ENCODE results near the gene WDR45.

WDR45 gene

GRCh38 chrX:49075347-49075746 is 4.3 kb downstream of the WDR45 start:
- DNase-seq (ENCODE audit: low read depth in 1 of 2, low spot score in 1 of 2) = no peak

GRCh38 chrX:49073601-49074575 is 5.8 kb downstream of the WDR45 start, which contains the start of gene PRAF2:
Gene PRAF2, minus strand, starts transcription at chrX:49074002. Its CDS starts 15 bp downstream, at chrX:49073987.
- DNase-seq (ENCODE audit: low read depth in 1 of 2, low spot score in 1 of 2) = peak; percentile 75 to 79

- no peak for DNase-seq (ENCODE audit: low read depth in 1 of 2, low spot score in 1 of 2)
Measured at GRCh38 chrX:49072712-49073095, 7.0 kb downstream of the WDR45 start.

- no peak for DNase-seq (ENCODE audit: low read depth in 1 of 2, low spot score in 1 of 2)
Measured at GRCh38 chrX:49071877-49072711, 7.6 kb downstream of the WDR45 start.

GRCh38 chrX:49070988-49071387 is 8.7 kb downstream of the WDR45 start:
- no peak for DNase-seq (ENCODE audit: low read depth in 1 of 2, low spot score in 1 of 2)

- DNase-seq (ENCODE audit: low read depth in 1 of 2, low spot score in 1 of 2) = no peak
Measured at GRCh38 chrX:49069038-49069437, 10.6 kb downstream of the WDR45 start.

- no peak for DNase-seq (ENCODE audit: low read depth in 1 of 2, low spot score in 1 of 2)
Measured at GRCh38 chrX:49067285-49068120, 12.2 kb downstream of the WDR45 start.

- no peak for DNase-seq (ENCODE audit: low read depth in 1 of 2, low spot score in 1 of 2)
Measured at GRCh38 chrX:49066690-49067089, 13.0 kb downstream of the WDR45 start.

- no peak for DNase-seq (ENCODE audit: low read depth in 1 of 2, low spot score in 1 of 2)
Measured at GRCh38 chrX:49066278-49066677, 13.4 kb downstream of the WDR45 start.

GRCh38 chrX:49064735-49065134 is 15.0 kb downstream of the WDR45 start:
- no peak for DNase-seq (ENCODE audit: low read depth in 1 of 2, low spot score in 1 of 2)

GRCh38 chrX:49064303-49064702 is 15.4 kb downstream of the WDR45 start:
- DNase-seq (ENCODE audit: low read depth in 1 of 2, low spot score in 1 of 2) = no peak

GRCh38 chrX:49063715-49064114 is 16.0 kb downstream of the WDR45 start:
- DNase-seq (ENCODE audit: low read depth in 1 of 2, low spot score in 1 of 2) = no peak

GRCh38 chrX:49061916-49062315 is 17.8 kb downstream of the WDR45 start:
- no peak for DNase-seq (ENCODE audit: low read depth in 1 of 2, low spot score in 1 of 2)

GRCh38 chrX:49061490-49061889 is 18.2 kb downstream of the WDR45 start:
- DNase-seq (ENCODE audit: low read depth in 1 of 2, low spot score in 1 of 2) = no peak

- no peak for DNase-seq (ENCODE audit: low read depth in 1 of 2, low spot score in 1 of 2)
Measured at GRCh38 chrX:49060914-49061313, 18.8 kb downstream of the WDR45 start.

- no peak for DNase-seq (ENCODE audit: low read depth in 1 of 2, low spot score in 1 of 2)
Measured at GRCh38 chrX:49059681-49060085, 20.0 kb downstream of the WDR45 start.

- no peak for DNase-seq (ENCODE audit: low read depth in 1 of 2, low spot score in 1 of 2)
Measured at GRCh38 chrX:49059201-49059600, 20.5 kb downstream of the WDR45 start.

- DNase-seq (ENCODE audit: low read depth in 1 of 2, low spot score in 1 of 2) = no peak
Measured at GRCh38 chrX:49058794-49059193, 20.9 kb downstream of the WDR45 start, which contains the start of gene CCDC120. Gene CCDC120, plus strand, starts transcription at chrX:49058999. Its CDS starts 3,043 bp downstream, at chrX:49062042.

- DNase-seq (ENCODE audit: low read depth in 1 of 2, low spot score in 1 of 2) = no peak
Measured at GRCh38 chrX:49054073-49054762, 25.5 kb downstream of the WDR45 start.
